PC-9 (cell line): ENCODE results near the gene CAMTA1.

Experiments
- CTCF ChIP-seq: fragments of 200-600 bp; sonication (generic); conservative IDR thresholded peaks from 2 replicates; pipeline ENCODE4 v1.6.1; 2017; ENCODE audit warnings: mixed run types, antibody characterized with exemption, mild to moderate bottlenecking, moderate library complexity
- EZH2 ChIP-seq: fragments of 200-600 bp; sonication (generic); IDR thresholded peaks from 2 replicates; pipeline ENCODE4 v1.8.0; 2017; ENCODE audit warnings: antibody characterized with exemption, low read depth

- no peak for TF ChIP-seq CTCF
- no peak for TF ChIP-seq EZH2
Measured at GRCh38 chr1:7130127-7130526, 344.9 kb downstream of the CAMTA1 start.
